ENCODE measurements around the gene BACE2. TPM values are rescaled to one million over a fixed set of nuclear protein-coding genes. Genes with fewer than 3 reads are reported as not detected.

The BACE2 gene
- total RNA-seq, 1 donor = 3.0 TPM

DNA sequence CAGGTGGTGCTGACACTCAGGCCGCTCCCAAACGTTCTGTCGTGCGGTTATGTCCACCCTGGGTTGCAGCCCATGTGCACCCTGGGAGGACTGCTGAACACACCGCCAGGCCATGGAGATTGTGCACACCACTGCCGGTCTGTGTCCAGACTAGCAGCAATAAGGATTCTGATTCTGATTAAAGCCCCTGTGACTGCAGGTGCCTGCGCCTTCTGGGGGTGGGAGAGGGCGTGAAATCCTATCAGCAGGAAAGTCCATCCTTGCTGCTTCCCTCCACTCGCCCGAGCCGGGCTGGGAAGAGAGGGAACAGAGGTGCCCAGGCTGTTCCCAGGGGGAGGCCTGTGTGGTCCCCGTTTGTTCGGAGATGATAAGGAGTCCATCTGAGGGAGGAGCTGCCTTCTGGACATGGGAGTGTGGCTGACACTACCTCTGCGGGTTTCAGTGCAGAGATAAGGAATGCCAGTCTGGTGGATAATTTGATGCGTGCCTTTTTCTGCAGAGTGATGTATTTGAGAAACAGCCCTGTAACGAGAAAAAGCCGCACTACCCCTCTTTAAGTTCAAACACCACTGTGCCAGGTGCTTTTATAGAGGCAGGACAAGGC is 41.2 kb downstream of the BACE2 start:
- DNase-seq (ENCODE audit: low read depth) = no peak
- TF ChIP-seq, protein P1, sequence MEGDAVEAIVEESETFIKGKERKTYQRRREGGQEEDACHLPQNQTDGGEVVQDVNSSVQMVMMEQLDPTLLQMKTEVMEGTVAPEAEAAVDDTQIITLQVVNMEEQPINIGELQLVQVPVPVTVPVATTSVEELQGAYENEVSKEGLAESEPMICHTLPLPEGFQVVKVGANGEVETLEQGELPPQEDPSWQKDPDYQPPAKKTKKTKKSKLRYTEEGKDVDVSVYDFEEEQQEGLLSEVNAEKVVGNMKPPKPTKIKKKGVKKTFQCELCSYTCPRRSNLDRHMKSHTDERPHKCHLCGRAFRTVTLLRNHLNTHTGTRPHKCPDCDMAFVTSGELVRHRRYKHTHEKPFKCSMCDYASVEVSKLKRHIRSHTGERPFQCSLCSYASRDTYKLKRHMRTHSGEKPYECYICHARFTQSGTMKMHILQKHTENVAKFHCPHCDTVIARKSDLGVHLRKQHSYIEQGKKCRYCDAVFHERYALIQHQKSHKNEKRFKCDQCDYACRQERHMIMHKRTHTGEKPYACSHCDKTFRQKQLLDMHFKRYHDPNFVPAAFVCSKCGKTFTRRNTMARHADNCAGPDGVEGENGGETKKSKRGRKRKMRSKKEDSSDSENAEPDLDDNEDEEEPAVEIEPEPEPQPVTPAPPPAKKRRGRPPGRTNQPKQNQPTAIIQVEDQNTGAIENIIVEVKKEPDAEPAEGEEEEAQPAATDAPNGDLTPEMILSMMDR (IDR thresholded peaks at IDR 0.05; ENCODE audit: insufficient read depth, low read depth, low read length) = no peak
- no peak overlapping the region for H3K4me3 ChIP-seq (ENCODE audit: low read depth, low read length)

DNA sequence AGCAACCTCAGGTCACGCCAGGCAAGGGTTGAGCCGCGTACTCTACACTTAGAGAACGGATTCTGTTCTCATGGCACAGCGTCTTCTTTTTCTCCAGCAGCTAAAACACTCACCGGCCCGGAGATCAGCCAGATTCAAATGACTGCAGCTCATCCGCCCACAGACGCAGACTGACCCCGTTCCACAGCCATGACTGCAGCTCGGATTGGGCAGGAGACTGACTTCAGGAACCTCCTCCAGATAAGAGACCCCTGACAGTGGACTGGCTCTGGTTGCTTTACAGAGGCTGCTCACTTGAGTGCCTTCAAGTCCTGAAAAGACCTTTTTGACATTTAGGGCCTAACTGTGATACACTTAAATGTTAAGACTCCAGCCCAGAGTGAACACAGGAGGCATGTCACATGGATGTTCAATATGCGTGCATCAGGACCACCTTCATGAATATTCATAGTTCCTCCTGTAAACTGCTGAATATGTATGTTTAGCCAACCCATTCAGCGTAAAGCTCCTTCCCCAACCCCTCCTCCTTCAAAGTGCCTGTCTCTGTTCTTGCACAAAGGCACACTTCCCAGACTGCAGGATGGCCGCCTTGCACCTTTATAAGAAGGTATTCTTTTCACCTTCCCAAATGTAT is 42.6 kb downstream of the BACE2 start:
- no peak for DNase-seq (ENCODE audit: low read depth)

DNA sequence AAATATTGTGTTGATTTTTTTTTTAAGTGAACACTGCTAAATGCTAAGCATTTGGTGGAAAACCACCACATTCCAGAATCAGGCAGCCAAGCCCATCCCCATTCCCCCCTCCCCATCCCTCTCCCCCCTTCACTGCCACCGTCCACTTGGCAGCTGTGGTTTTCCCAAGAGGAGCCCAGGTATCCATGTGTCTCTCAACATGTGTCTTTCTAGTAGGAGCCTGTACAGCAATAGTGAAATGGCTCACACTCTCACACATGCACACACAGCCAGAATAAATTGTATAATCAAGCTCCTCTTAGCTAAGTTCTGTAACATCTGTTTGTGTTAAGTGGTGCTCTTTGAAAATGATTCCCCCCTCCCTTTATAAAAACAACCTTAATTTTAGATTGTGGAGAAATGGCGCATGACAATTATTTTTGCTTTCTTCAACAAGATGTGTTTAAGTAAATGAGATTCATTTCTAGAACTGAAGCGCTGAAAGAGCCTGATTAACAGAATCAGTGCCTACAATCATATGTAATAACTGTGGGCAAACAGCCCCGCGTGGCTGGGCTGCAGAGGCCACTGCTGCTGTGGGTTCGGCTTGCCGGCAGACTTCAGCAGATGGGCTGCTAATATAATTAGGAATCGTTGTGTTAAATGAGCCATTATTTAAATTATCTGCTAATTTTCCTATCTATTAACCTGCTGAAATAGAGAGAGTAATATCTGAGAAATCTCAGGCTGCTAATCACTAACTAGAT is 43.3 kb downstream of the BACE2 start:
- no peak overlapping the region for H3K4me3 ChIP-seq (ENCODE audit: low read depth, low read length)
- TF ChIP-seq, protein P1 (IDR thresholded peaks at IDR 0.05; ENCODE audit: insufficient read depth, low read depth, low read length) = no peak
- DNase-seq (ENCODE audit: low read depth) = no peak

More for the DNA sequence above, 42.6 kb downstream of the BACE2 start:
- TF ChIP-seq, protein P1 (IDR thresholded peaks at IDR 0.05; ENCODE audit: insufficient read depth, low read depth, low read length) = no peak
- H3K4me3 ChIP-seq (ENCODE audit: low read depth, low read length) = no peak overlapping the region

DNA sequence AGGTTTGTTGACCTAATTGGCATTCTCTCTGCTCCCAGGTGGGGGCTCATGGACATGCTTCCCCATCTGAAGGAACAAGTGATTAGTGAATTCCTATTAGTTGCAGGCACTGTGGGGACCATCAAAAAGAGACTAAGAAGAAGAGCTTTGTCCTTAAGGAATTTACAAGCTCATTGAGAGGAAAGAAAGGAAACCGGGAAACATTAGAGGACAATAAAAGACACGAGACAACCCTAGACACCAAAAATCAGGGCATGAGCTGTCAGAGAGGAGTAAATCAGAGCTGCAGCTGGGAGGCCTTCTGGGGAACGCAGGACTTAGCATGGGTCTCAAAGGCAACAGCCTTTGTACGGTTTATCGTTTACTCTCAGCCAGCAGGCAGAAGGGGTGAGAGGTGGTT is 45.1 kb downstream of the BACE2 start:
- H3K4me3 ChIP-seq (ENCODE audit: low read depth, low read length) = no peak overlapping the region
- no peak for DNase-seq (ENCODE audit: low read depth)
- TF ChIP-seq, protein P1 (IDR thresholded peaks at IDR 0.05; ENCODE audit: insufficient read depth, low read depth, low read length) = no peak

DNA sequence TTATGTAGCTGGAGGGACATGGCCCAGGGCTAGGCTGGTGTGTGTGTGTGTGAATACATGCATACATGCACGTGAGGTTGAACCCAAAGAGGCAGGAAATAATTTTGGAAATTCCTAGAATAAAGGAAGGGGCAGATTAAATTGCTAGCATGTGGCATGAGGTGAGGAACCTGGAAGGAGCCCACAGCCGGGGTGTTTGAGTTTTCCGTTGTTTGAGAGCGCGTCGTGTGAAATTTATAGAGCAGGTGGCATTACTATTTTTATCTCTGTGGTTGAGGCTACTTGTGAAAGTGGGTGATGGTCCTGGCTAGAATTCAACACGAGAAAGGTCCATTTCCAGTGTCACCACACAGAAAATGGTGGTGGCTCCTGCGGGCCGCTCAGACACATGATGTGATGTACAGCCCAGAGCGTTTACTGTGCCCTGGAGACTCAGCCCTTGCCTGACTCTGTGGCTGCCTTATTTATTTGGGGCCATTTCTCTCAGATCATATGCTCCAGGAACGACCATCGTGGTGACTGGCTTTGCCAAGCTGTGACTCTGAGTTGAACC is 48.0 kb downstream of the BACE2 start:
- TF ChIP-seq, protein P1 (IDR thresholded peaks at IDR 0.05; ENCODE audit: insufficient read depth, low read depth, low read length) = no peak
- no peak overlapping the region for H3K4me3 ChIP-seq (ENCODE audit: low read depth, low read length)
- DNase-seq (ENCODE audit: low read depth) = no peak

DNA sequence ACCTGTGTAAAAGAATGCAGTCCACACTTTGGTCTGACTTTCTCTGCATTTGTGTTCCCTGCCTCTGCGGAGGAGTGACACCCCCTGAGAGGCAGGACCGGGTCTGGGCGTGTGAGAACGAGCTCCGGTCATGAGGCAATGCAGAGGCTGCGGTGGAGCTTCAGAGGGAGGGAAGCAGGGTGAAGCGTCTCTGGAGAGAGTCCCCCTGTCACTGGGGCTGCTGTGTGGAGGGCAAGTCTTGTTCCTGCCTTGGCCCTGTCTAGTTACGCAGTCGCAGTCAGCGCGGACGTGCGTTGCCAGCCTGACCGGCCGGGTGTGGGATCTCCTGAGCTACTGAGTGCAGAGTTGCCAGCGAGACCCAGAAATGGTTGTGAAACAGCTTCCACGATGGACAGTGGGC is 48.5 kb downstream of the BACE2 start:
- H3K4me3 ChIP-seq (ENCODE audit: low read depth, low read length) = no peak overlapping the region
- TF ChIP-seq, protein P1 (IDR thresholded peaks at IDR 0.05; ENCODE audit: insufficient read depth, low read depth, low read length) = no peak
- no peak for DNase-seq (ENCODE audit: low read depth)
